AG10803 (cell line): ENCODE data around the gene SNX13.

Experiments used
- DNase-seq: peaks from one replicate; pipeline ENCODE4 v3.0.0; 2010; ENCODE audit warnings: low read depth
- H3K4me3 ChIP-seq: 2 replicates; pipeline ENCODE4 v1.5.1; 2011; ENCODE audit warnings: mild to moderate bottlenecking, low read length, control low read depth
- CTCF ChIP-seq: conservative IDR thresholded peaks from 2 replicates; pipeline ENCODE4 v1.5.1; 2011; ENCODE audit warnings: mild to moderate bottlenecking, low read length, control low read depth, inconsistent platforms

SNX13 gene

GRCh38 chr7:17786314-17786852 is 153.9 kb downstream of the SNX13 start:
- H3K4me3 ChIP-seq = no peak overlapping the region

GRCh38 chr7:17782216-17782549 is 158.1 kb downstream of the SNX13 start:
- no peak for DNase-seq
- H3K4me3 ChIP-seq = no peak overlapping the region
- TF ChIP-seq CTCF = no peak

More at GRCh38 chr7:17786314-17786852, 153.9 kb downstream of the SNX13 start:
- TF ChIP-seq CTCF = no peak
- DNase-seq = no peak

DNA sequence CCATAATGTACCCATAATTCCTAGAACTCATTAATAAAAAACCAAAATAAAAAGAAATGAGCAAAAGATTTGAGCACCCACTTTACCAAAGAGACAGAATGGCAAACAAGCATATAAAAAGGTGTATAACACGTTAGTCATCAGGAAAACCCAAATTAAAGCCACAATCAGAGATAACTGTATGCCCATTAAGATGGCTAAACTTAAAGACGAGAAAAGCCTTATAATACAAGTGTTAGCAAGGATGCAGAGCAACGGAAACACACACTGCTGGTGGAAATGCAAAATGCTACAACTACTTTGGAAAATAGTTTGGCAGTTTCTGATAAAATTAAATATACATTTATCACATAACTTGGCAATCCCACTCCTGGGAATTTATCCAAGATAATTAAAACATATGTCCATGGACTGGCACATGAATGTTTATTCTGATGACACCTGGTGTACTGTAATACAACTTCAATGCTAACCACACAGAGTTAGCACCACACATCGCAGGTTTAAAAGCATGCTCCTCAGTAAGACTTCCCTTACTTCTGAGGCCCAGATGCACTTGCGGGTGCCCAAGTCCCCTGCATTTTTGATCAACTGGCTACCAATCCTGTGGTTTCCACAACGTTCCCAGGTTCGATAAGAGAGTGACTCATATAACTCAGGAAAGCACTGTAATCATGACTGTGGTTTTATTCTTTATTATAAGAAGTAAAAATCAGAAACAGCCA is 158.6 kb downstream of the SNX13 start:
- peak; percentile 13 for DNase-seq
- H3K4me3 ChIP-seq = no peak overlapping the region
- TF ChIP-seq CTCF = no peak

DNA sequence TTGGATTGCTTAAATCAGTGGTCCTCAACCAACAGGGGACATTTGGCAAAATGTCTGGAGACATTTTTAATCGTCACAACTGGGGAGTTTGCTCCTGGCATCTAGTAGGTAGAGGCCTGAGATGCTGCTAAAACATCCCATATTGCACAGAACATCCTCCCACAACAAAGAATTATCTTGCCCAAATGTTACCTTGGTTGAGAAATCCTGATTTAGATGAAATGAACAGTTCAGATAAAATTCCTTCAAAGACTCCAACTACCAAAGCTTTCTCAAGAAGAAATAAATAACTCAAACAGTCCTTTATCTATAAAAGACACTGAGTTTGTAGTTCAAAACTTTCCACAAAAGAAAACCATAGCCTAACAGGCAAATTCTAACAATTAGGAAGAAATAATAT is 160.9 kb downstream of the SNX13 start:
- TF ChIP-seq CTCF = no peak
- H3K4me3 ChIP-seq = no peak overlapping the region
- DNase-seq = no peak

DNA sequence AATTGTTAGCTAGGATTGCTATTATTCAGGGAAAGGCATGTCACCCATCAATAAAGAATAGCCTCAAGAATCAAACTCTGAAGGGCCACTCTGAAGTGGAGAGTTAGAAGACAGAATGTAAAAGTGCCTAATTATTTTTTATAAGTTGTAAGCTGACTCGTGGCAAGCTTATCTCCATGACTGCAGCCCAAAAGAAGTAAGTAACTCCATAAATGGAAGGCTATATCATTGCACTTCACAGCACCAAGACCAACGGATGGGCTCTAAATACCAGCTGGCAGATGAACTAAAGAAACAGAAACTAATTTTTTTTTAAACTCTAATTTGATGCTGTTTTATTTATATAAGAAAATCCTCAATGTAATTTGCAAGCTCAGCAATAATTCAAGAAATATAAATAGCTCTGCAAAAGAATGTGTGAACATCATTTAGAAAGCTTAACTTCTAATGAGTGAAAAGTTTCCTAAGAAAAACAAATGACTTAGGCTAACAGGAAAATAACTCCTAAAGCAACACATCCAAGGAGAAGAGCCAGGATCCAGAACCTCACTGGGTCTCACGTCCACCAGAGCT is 165.5 kb downstream of the SNX13 start:
- DNase-seq = no peak
- no peak overlapping the region for H3K4me3 ChIP-seq
- no peak for TF ChIP-seq CTCF

- peak; percentile 89 for DNase-seq
- no peak for TF ChIP-seq CTCF
- no peak overlapping the region for H3K4me3 ChIP-seq
These were observed 166.0 kb downstream of the SNX13 start for GRCh38 chr7:17774248-17774647.

DNA sequence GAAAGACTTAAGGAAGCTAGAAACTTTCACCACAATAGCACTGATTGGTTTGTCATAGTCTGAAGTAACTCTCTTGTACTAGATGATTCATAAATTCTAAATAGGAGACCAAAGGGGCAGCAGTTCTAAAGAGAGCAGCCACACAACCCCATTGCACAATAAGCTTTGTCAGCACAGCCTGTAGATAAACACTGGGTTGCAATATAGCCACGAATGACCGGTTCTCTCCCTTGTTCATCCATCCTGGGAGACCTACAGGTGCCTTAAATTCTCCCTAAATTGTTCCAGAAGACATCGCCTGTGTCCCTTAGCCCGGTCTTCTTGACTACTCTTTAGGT is 167.0 kb downstream of the SNX13 start:
- H3K4me3 ChIP-seq = no peak overlapping the region
- TF ChIP-seq CTCF = no peak
- peak; percentile 87 for DNase-seq
